ENCODE data around the gene SUN1.

- no peak for TF ChIP-seq POLR2AphosphoS5 (IDR thresholded peaks at IDR 0.05; ENCODE audit: low read depth, low read length)
- no peak for TF ChIP-seq CTCF (IDR thresholded peaks at IDR 0.05)
- TF ChIP-seq CHD2 (IDR thresholded peaks at IDR 0.05; ENCODE audit: low read length, partially characterized antibody): no peak
- no peak for TF ChIP-seq PBX3 (IDR thresholded peaks at IDR 0.05)
These were observed 720 bp downstream of the SUN1 start for GRCh38 chr7:832968-833424.
